ENCODE data around the gene ALOX5AP.

GRCh38 chr13:30744056-30744680 lies 8.8 kb downstream of the ALOX5AP start:
- no peak for TF ChIP-seq CTCF (IDR thresholded peaks at IDR 0.05)
- no peak for TF ChIP-seq POLR2A (IDR thresholded peaks at IDR 0.05)

All from right lobe of liver (tissue), 4 donors.